ENCODE measurements around the gene AGBL5.

DNA sequence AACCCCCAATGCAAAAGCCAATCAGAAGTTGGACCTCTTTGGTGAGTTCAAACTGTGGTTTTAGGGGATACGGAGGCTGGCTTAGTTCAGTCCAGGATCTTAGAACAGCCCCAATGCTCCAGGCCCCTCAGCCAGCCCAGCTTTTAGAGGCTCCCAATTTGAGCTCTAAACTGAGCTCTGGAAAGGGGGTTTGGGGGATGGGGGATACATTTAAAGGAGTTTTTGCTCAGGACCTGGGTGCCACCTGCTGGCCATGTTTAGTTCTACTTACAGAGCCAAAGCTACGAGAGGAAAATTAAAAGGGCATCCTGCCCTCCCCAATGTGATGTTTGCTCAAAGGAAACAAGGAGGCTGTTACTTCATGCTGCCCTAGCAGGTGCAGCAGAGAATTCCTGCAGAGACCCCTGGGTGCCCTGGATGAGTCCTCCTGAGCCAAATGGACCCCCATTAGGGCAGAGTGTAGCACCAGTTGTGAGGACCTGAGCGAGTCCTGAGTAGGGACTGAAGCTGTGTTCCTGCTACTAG, 34.6 kb upstream of the AGBL5 start:
- TF ChIP-seq, protein P1, sequence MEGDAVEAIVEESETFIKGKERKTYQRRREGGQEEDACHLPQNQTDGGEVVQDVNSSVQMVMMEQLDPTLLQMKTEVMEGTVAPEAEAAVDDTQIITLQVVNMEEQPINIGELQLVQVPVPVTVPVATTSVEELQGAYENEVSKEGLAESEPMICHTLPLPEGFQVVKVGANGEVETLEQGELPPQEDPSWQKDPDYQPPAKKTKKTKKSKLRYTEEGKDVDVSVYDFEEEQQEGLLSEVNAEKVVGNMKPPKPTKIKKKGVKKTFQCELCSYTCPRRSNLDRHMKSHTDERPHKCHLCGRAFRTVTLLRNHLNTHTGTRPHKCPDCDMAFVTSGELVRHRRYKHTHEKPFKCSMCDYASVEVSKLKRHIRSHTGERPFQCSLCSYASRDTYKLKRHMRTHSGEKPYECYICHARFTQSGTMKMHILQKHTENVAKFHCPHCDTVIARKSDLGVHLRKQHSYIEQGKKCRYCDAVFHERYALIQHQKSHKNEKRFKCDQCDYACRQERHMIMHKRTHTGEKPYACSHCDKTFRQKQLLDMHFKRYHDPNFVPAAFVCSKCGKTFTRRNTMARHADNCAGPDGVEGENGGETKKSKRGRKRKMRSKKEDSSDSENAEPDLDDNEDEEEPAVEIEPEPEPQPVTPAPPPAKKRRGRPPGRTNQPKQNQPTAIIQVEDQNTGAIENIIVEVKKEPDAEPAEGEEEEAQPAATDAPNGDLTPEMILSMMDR (IDR thresholded peaks at IDR 0.05) = peak; percentile 60 to 72 (median 70)
- TF ChIP-seq POLR2A (IDR thresholded peaks at IDR 0.05) = no peak

All from testis (tissue), 2 donors.